Measurements from ENCODE around the gene INPP5D. TPM values are rescaled to one million over a fixed set of nuclear protein-coding genes. Genes with fewer than 3 reads are reported as not detected.
"Not testable (repeated sequence)": the region's sequence is repeated elsewhere in the genome, so short reads cannot be mapped to it uniquely, and the experiment has no call there.

The INPP5D gene
- total RNA-seq, 1 donor from 2014 or later, result 0.28 TPM

- Mint-ChIP-seq H3K27ac (ENCODE audit: unreplicated experiment) (no peak overlapping the region), H3K4me3 (no peak overlapping the region), H3K36me3 (ENCODE audit: low read depth) (no peaks in the 10 kb centered on the region)
These were observed 3.3 kb downstream of the INPP5D start for GRCh38 chr2:233063269-233063975.

DNA sequence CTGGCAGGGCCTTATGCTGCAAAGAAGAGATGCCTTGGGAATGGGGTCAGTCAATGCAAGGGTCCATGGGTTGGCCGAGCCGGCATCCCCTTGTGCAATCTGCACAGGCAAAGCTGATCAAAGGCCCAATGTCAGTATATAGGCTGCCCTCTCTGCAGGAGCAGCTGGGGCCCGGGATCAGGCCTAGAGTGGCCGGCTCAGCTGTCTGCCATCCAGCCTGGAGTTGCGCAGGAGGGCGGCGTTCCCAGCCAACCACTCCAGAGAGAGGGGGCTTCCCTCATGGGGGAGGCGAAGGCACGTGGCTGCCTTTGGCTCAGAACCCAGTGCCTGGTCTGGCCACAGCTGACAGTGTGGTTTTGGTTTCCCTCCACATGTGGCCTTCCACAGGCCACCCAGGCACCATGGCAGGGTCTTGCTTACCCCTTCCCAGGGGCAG, 3.9 kb downstream of the INPP5D start:
- no peaks in the 10 kb centered on the region for H3K36me3 Mint-ChIP-seq (ENCODE audit: low read depth)
- H3K4me1 Mint-ChIP-seq, result peaks cover 24% of the 10 kb centered on the region
- H3K4me3 Mint-ChIP-seq, result no peak overlapping the region
- peaks cover 6% of the 10 kb centered on the region for H3K27me3 Mint-ChIP-seq (ENCODE audit: low read depth)
- TF ChIP-seq, protein P1, sequence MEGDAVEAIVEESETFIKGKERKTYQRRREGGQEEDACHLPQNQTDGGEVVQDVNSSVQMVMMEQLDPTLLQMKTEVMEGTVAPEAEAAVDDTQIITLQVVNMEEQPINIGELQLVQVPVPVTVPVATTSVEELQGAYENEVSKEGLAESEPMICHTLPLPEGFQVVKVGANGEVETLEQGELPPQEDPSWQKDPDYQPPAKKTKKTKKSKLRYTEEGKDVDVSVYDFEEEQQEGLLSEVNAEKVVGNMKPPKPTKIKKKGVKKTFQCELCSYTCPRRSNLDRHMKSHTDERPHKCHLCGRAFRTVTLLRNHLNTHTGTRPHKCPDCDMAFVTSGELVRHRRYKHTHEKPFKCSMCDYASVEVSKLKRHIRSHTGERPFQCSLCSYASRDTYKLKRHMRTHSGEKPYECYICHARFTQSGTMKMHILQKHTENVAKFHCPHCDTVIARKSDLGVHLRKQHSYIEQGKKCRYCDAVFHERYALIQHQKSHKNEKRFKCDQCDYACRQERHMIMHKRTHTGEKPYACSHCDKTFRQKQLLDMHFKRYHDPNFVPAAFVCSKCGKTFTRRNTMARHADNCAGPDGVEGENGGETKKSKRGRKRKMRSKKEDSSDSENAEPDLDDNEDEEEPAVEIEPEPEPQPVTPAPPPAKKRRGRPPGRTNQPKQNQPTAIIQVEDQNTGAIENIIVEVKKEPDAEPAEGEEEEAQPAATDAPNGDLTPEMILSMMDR (conservative IDR thresholded peaks at IDR 0.05), result no peak
- H3K27ac Mint-ChIP-seq (ENCODE audit: unreplicated experiment), result no peak overlapping the region
- DNase-seq (ENCODE audit: low read depth, low spot score), result no peak
- H3K9me3 Mint-ChIP-seq, result no peaks in the 10 kb centered on the region

More at GRCh38 chr2:233063269-233063975, 3.3 kb downstream of the INPP5D start:
- H3K27me3 Mint-ChIP-seq (ENCODE audit: low read depth), result no peaks in the 10 kb centered on the region
- H3K4me1 Mint-ChIP-seq, result peaks cover 24% of the 10 kb centered on the region
- TF ChIP-seq, protein P1 (conservative IDR thresholded peaks at IDR 0.05), result no peak
- DNase-seq (ENCODE audit: low read depth, low spot score), result no peak
- H3K9me3 Mint-ChIP-seq, result no peaks in the 10 kb centered on the region

GRCh38 chr2:233064530-233065199, 4.5 kb downstream of the INPP5D start:
- Mint-ChIP-seq H3K27me3 (ENCODE audit: low read depth) (peaks cover 8% of the 10 kb centered on the region), H3K4me1 (peaks cover 24% of the 10 kb centered on the region), H3K4me3 (no peak overlapping the region), H3K9me3 (no peaks in the 10 kb centered on the region), H3K36me3 (ENCODE audit: low read depth) (no peaks in the 10 kb centered on the region), H3K27ac (ENCODE audit: unreplicated experiment) (no peak overlapping the region)
- DNase-seq (ENCODE audit: low read depth, low spot score), result no peak
- TF ChIP-seq, protein P1 (conservative IDR thresholded peaks at IDR 0.05), result no peak

- not testable (repeated sequence) for DNase-seq (ENCODE audit: low read depth, low spot score); H3K4me3 Mint-ChIP-seq; H3K36me3 Mint-ChIP-seq (ENCODE audit: low read depth); H3K27ac Mint-ChIP-seq (ENCODE audit: unreplicated experiment); H3K9me3 Mint-ChIP-seq; H3K27me3 Mint-ChIP-seq (ENCODE audit: low read depth)
- H3K4me1 Mint-ChIP-seq, result peaks cover 24% of the 10 kb centered on the region
These were observed 5.1 kb downstream of the INPP5D start for GRCh38 chr2:233065200-233065589.

- peaks cover 8% of the 10 kb centered on the region for H3K27me3 Mint-ChIP-seq (ENCODE audit: low read depth)
- TF ChIP-seq, protein P1 (conservative IDR thresholded peaks at IDR 0.05), result no peak
- no peak for DNase-seq (ENCODE audit: low read depth, low spot score)
- H3K4me3 Mint-ChIP-seq, result no peak overlapping the region
- H3K27ac Mint-ChIP-seq (ENCODE audit: unreplicated experiment), result no peak overlapping the region
- peaks cover 18% of the 10 kb centered on the region for H3K4me1 Mint-ChIP-seq
- H3K36me3 Mint-ChIP-seq (ENCODE audit: low read depth), result no peaks in the 10 kb centered on the region
- H3K9me3 Mint-ChIP-seq, result no peaks in the 10 kb centered on the region
These were observed 5.9 kb downstream of the INPP5D start for GRCh38 chr2:233065954-233066470.

Measured in neural crest cell (in vitro differentiated cells).